DLD1 (cell line): ENCODE measurements around the gene PIGO.

Experiments
- in situ Hi-C: cut with HindIII; loops from 2 replicates; pipeline ENCODE4 v1.10.0; 2017; ENCODE audit warnings: low sequenced_read_pairs

Gene PIGO

DNA sequence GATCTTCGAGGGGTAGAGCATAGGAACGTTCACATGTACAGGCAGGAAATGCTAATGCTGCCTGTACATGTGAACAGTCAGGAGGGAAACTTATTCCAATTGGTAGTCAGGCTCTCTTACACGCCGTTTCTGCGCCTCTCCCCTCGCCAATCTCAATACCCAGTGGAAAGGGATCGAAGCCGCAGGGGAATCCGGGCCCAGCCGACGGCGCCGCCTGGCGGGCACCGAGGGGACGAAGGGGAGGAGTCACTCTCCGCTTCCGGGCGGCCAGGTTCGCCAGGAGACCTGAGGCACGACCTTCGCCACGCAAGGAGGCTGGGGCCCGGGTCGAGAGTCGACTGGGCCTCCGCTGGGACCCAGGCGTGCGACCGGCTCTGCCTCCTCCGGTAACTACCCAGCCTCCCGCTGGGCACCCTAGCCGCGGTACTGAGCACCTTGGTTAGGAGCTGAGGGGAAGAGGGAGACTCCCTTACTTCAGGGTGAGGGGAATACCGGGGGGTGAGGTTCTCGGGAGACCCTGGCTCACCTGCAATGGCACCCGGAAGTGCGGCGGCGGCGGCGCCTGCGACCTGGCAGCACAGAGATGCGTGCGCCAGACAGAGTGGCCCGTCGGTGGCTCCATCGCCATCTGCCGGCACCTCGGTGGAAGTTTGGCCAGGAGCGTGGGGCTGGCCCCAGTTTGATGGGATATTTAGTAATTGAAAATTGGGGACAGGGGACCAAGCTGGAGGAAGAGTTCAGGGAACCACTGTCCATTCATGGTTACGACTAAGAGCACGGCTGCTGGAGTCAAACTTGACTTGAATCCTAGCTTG lies at the start of gene PIGO:
PIGO (minus strand) TSS at position 557 of the 815 bp plus-strand sequence. CDS start 1,026 bp downstream, outside the sequence.
- in situ Hi-C loops: no loop called here

DNA sequence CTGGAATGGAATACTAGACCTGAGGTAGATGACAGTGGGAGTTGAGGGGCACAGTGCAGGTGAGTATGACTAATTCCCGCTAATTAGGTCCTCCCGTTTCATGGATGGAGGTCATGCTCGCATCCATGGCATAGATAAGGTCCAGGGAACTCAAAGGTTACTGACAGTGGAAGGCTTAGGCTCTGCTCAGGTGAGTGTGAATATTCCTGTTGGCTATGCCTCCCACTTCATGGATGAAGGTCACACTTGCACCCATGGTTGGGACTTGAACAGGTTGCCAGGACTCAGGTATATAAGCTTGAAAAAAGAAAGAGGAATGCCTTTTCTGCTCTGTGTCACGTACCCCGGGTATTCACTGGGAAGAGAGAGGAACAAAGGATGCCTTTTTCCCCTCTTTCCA lies 45.6 kb upstream of the PIGO start:
- in situ Hi-C loops: no loop called here

DNA sequence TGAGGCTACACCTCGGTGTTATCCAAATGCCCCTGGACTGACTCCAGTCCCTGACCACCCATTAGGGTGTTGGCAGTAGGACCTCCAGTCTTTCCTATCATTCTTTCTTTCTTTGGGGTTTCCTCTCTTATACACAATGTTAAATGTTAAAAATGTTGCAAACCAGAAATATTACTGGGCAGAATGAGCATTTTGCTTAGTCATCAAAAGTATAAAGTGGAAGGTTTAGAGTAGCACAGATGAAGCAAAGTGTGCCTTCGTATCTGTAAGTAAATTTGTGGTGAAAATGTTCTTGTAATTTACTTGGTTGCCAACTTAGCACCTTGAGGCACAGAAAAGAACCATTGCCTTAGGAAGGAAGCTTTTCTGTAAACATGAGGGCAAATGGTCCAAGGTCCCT lies 43.7 kb upstream of the PIGO start:
- in situ Hi-C loops: no loop called here

DNA sequence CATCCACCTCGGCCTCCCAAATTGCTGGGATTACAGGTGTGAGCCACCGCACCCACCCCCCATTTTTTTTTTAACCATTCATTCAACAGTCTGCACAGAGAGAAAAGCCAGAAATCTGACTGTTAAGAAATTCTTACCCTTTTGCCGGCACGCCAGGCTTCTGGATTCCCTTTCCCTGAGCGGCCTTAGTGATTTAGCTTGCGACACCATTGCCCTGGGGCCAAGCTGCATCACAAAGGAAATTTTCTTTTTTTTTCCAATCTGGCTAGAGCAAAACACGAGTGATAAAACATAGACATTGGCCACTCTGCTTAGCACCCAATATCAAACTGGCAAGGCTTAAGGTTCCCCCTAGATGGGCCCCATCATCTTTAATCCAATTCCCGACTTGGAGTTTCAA lies 40.5 kb upstream of the PIGO start:
- in situ Hi-C loops: no loop called here

DNA sequence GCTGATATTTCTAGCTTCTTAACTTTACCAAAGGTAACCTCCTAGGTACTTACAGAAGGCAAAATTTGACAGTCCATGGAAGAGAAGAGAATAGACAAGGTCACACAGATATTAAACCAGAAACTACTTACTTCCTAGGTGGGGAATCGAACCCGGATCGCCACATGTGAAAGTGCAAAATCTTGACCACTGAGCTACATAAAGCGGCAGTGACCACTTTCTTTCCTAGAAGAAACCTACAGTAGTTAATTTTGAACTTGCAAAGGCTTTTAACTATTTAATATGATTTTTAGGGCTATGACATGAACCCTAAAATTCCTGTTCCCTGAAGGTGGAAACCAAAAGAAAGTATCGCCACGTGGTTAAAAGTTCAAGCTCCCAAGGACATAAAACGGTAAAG lies 39.6 kb upstream of the PIGO start:
- in situ Hi-C loops: no loop called here

DNA sequence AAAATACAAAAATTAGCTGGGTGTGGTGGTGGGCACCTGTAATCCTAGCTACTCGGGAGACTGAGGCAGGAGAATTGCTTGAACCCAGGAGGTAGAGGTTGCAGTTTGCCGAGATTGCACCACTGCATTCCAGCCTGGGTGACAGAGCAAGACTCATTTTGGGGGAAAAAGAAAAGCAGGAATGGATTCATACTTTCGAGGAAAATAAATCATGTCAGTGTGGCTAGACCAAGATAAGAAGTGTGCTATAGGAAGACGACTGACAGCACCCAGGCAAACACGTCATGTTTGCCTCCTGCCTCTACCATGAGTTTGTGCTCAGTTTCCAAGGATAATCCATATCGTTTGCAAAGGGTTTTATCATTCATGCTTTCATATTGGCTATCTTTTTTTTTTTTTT lies 38.5 kb upstream of the PIGO start:
- in situ Hi-C loops: no loop called here

DNA sequence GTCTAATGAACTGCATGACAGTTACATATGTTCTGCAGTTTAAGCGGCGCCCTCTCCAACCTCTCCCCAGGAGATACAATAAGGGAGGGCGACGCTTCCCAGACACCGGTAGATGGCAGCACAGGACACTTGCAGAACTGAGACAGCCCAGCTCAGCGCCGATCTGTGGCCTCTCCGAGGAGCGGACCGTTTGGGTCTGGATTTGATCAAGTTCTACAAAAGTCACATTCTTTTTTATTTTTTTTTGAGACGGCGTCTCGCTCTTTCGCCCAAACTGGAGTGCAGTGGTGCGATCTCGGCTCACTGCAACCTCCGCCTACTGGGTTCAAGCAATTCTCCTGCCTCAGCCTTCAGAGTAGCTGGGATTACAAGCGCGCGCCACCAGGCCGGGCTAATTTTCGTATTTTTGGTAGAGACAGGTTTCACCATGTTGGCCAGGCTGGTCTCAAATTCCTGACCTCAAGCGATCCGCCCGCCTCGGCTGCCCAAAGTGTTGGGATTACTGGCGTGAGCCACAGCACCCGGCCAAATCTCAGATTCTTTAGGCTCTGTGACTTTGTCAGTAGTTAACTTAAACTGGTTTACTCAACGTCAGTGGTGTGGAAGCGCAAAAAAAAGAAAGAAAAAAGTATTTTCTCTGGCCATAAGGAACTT lies 20.6 kb upstream of the PIGO start:
- in situ Hi-C loops: no loop called here

DNA sequence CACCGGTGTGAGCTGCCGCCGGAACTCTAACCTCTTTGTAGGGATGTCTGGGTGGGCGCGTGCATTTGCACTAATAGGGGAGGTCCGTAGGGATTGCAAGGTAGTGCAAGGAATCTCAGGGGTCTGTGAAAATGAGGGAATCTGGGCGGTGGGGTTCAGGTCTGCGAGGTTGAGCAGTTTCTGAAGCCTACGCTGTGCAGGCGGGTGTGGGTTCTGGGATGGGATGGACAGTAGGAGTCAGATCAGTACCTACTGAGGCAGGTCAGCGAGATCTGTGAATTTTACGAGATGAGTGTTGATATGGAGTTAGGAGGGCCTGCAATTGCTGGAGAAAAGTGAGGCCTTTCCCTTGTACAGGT lies 20.1 kb upstream of the PIGO start:
- in situ Hi-C loops: no loop called here

DNA sequence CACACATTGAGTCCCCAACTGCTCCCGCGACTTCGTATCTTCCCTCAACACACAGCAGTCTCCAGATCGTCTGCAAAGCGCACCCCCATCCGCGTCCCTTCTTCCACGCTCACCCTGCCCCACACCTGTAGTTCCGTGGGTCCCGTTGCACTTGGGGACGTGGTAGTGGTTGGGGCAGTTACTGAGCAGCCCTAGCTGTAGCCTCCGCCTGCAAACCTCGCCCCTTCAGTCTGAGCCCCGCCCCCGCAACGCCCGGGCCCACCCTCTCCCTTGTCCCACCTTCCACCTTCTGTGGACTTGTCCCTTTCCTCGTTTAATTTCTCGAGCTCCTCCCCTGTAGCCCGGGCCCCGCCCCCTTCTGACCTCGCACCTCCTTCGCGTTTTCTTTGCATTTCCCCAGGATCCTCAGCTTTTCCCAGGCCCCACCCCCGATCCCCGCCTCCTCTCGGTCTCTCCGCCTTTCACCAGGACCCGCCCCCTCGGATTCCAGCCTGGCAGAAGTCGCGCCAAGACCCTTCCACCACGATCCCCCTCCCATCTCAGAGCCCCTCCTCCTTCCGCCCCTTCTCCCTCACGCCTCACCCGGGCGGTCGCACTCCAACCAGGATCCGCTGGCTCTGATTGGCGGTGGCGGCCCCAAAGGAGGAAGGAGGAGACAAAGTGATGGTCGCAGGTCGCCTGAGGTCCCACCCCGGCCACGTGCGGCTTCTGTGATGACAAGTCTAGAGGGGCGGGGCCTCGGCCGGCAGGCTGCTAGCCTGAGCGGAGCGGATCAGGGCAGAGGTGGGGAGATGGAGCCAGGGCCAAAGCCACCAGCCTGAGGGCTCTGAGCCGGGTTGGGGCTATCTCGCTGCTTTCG lies 19.5 kb upstream of the PIGO start, which contains the start of gene ATOSB:
ATOSB (minus strand) TSS at position 183 of the 859 bp plus-strand sequence. CDS start 7,588 bp downstream, outside the sequence.
- in situ Hi-C loops: no loop called here

DNA sequence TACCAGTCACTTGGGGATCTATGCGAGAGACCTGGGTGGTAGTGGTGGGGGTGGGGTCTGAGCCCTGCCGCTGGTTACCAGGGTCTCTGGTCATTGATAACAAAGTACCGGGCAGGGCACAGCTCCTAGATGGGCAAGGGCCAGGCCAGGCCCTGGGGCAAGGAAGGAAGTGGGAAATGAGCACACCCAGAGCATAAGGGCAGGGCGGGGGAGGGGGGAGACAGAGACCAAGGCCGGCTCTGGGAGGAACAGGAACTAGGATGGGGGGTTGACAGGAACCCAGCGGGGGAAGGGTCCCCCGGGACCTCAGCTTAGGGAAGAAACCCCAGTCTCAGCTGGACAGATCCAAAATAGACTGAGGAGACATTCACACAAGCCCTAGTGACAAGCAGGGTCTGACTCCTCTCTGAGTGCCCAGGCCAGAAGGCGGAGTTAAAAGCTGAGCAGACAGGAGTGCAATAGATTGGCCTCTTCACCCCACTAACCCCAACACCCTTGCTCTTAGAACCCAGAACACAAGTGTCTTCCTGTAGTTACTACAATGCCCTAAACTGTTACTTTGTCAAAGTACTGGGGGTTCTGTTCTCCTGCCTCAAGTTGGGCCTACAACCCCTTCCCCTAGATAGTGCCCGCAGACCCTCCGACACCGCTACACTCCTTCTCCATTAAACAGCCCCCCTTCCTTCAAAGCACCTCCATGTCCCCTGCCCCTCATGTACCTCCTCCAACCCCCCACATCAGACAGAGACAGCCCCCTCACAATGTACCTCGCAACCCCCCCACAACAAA lies 18.6 kb upstream of the PIGO start:
- in situ Hi-C loops: no loop called here

DNA sequence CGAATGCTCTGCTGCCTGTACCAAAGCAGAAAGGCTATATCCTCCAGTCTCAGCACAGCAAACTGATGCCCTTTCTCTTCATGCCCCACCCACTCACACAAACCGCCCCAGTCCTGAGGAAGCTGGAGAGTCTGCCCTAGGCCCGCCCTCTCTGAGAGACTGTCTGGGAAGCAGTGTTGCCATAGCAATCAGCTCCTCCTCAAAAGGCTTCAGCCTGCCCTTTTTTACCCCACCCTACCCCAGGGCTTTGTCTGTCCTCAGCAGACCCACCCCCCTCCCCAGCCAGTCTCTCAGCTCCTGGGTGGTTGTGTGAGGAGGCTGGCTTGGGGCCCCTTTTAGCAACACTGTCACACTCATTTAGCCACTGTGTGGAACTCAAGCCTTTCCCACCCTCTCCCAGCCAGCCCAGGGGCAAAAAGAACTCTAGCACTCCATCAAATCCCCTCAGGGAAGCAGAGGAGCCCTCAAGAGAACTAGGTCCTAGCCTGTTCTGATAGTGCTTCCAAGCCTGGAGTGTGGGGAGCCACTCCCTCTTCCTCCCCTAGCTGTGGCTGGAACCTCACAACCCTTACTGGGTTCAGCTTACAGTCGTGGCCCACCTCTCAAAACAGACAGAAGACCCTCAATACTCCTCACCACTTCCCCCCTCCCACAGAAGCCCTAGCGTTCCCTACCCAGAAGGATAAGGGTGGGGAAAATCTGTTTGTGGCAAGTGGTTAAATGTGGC lies 17.9 kb upstream of the PIGO start:
- in situ Hi-C loops: no loop called here

DNA sequence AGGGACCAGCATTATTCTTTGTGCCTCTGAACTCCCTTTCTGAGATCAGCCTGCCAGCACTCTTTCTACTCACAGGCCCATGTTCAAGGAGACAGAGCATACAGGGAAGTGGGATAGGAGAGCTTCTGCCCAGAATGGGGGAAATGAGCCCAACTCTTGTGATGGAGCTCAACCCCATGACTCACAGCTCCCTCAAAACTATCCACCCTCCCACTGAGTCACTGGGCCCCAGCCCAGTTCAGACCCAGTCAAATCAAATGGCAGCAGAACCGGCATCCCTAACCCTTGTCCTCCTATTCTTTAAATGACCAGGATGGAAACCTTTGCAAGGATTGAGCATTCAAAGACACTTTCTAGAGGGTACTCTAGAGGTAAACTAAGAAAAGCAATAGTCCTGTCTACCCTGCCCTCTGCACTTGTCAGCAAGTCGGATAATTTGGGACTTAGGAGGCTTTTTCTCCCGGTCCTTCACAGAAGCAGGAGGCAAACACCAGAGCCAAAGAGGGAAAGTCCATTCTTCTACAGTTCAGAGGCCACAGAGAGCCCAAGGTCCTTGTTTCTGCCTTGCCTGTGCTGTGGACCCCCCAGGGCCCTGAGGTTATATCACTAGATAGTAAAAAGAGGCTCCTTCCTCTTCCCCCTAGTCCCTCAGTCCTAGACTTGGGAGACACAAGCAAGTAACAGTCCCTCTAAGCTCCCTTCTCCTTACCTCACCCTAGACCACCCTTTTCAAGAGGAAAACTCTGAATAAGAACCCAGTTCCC lies 16.0 kb upstream of the PIGO start:
- in situ Hi-C loops: no loop called here

DNA sequence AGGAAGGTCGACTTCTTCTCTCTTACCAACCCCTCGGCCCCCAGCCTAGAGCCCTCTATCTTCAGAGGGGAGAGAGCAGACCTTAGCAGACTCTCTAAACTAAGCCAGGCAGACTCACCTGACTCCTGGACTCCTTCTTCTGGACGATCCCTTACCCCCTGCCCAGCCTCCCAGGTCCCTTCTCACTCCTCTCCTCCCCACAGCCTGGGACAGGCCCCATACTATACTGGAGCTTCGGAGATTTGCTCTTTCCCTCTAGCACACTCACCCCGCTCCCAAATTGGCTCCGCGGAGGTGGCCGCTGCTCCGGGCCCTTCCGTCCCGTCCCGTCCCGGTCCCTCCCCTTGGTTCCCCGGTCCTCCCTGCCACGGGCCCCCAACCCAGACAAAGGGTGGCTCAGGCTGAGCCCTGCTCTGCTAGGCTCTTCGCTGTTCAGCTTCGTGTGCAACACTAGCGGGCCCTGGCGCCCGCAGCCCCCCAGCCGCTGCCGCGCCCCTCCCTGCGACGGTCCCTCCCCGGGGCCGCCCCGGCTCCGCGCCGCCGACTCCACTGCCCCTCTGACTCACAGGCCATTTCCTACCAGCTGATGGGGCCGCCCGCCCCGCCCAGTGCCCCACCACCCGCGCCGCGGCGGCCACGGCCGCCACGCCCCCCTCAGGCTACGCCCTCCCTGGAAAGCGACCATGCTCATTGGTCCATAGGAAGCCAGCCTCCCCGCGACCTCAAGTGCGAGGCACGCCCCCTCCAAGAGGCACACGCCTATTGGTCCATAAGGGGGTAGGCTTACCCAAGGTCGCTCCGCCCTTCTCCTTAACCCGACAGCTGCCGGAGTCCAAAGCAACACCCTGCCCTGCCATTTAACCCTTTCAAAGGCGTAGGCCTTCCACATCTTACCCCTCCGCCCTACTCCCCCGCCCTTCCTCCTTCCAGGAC lies 14.9 kb upstream of the PIGO start:
- in situ Hi-C loops: no loop called here

DNA sequence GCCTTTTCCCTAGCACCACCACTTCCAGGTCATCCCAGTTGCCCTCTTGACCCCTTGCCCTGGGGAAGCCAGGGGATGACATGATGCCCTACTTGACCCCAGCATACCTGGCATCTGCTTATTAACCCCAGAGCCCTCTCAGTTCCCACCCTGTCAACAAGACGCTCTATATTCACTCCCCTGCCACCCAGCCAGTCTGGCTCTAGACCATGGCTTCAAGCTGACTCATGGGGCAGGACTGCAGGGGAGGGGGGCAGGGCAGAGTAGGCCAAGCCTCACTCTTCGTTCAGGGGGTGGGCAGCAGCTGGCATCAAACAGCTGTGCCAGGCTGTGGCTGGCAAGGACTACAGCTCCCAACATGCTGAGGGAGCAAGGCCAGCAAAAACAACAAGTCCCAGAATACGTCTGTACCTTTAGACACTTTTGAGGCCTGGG lies 14.0 kb upstream of the PIGO start:
- in situ Hi-C loops: no loop called here

DNA sequence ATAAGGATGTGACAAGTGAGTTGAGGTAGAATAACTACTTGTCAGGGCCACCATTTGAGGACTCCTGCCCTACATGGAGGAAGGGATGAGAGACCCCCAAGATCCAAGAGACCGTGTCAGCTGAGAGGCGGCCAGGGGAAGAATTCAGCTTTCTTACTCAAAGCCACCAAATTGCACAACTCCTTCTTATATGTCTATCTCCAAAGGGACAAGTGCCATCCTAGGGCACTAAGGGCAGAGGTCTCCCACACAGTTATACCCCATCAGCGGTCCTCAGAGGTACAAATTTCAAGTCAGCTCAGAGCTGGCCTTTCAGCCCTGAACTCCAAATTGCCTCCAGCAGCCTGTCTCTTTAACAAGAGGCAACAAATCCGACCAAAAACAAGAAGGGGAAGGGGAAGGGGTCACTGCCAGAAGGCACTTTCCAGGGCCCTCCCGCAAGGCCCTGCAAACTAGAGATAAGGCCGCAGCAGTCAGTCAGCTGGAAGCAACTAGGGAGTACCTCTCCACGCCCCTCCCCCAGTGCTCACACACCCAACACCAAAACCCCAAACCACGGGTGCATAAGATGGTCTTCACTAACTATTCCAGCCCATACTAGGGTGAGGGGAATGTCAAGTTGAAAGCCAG lies 12.7 kb upstream of the PIGO start:
- in situ Hi-C loops: no loop called here

DNA sequence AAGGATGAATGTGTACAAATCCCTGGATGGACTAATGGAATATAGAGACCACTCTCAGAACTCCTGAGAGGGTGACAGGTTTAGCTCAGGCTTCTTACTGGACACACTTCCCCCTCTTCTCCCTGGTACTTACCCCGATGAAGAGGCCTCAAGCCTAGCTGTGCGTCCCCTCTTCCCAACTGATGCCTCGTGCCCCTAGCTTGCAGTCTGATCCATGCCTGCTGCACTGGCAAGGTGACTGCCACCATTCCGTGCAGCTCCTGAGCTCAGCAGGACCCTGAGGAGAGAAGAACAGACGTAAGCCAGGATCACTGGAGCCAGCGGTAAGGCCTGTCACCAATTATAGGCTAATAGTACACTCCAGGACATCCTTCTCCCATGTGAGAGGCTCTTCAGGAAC lies 12.1 kb upstream of the PIGO start:
- in situ Hi-C loops: no loop called here
